LNCAP (cell line): ENCODE results near the gene LDLRAD3.

Experiments used
- TF ChIP-seq, protein P1 (sequence below): fragments of 450-650 bp; IDR thresholded peaks from 2 replicates; pipeline ENCODE4 v1.5.1; 2017; ENCODE audit warnings: mild to moderate bottlenecking

The LDLRAD3 gene

DNA sequence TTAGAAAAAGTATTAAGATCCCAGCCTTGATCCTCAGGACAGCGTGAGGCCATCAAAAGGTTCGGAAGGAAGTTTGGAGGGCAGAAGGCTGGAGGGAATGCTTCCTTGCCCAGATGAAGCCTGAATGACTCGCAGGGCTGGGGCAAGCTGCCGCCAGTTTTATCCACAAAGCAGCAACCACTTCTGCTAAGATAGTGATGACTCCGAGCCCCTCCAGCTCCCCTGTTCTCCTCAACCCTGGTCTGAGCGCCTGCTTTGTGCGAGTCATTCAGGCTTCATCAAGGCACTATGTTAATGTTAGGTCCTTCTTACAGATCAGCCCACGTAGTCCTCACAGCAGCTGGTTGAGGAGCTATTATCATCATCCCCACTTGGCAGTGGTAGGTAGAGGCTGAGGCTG lies 186.5 kb downstream of the LDLRAD3 start:
- TF ChIP-seq, protein P1, sequence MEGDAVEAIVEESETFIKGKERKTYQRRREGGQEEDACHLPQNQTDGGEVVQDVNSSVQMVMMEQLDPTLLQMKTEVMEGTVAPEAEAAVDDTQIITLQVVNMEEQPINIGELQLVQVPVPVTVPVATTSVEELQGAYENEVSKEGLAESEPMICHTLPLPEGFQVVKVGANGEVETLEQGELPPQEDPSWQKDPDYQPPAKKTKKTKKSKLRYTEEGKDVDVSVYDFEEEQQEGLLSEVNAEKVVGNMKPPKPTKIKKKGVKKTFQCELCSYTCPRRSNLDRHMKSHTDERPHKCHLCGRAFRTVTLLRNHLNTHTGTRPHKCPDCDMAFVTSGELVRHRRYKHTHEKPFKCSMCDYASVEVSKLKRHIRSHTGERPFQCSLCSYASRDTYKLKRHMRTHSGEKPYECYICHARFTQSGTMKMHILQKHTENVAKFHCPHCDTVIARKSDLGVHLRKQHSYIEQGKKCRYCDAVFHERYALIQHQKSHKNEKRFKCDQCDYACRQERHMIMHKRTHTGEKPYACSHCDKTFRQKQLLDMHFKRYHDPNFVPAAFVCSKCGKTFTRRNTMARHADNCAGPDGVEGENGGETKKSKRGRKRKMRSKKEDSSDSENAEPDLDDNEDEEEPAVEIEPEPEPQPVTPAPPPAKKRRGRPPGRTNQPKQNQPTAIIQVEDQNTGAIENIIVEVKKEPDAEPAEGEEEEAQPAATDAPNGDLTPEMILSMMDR, result no peak

DNA sequence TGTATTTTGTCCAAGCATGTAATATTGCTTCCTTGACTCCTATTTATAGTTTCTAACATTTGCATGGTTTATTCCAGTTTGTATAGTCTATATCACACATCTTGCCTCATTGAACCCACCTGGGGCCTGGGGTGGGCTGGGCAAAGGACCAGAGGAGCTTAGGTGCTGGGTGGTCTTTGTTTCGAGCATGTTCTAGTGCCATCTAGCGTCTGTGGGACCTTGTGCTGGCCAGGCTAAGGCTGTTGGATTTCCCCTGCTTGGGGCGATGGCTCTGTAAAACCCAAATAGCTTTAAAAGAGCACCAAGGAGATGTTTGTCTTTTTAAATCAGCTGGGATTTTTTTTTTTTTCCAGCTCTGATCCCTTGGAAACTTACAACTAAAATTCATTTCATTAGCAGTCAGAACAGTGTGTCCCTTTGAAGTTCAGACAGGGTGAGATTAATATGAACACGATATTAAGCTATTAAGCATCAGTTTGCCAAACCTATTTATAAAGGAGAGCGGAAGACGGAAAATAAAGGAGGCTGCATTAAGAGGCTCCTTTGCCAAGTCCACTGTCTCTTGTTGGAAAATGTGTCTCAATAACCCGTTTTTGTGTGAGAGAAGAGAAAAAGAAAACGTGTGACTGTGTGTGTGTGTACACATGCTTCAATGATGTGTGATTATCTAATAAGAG lies 188.0 kb downstream of the LDLRAD3 start:
- TF ChIP-seq, protein P1, result peak; percentile 51

DNA sequence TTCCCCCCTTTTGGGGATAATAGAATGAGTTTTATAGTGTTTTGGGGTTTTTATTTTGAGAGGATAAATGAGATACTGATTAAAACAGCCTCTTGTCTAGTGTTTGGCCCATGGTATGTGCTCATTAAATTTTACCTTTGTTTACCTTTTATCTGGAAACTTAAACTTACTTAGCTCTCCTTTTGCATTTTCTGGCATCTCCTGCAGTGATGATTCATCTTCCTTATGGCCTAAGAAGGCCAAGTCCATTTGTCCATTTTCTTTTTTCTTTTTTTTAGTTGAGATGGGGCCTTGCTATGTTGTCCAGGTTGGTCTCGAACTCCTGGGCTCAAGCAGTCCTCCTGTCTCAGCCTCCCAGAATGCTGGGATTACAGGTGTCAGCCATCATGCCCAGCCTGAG lies 189.1 kb downstream of the LDLRAD3 start:
- TF ChIP-seq, protein P1, result no peak

DNA sequence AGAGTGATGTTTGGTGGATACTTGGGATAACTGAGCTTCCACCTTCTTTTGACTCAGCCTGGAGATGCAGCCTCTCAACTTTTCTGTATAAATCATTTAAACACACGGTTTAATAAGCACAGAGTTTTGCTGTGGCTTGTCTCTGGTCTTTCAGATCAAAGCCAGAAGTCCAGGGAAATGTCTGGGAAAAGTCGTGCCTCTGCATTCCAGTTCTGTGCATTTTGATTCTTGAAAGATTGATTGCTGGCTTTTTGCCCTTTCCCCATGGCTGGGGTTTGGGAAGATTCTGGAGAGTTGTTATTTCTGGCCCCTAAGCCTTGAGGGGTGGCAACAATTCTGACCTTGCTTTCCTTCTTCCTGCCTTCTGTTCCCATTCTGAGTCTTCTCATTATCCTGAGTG lies 191.2 kb downstream of the LDLRAD3 start:
- TF ChIP-seq, protein P1, result no peak

DNA sequence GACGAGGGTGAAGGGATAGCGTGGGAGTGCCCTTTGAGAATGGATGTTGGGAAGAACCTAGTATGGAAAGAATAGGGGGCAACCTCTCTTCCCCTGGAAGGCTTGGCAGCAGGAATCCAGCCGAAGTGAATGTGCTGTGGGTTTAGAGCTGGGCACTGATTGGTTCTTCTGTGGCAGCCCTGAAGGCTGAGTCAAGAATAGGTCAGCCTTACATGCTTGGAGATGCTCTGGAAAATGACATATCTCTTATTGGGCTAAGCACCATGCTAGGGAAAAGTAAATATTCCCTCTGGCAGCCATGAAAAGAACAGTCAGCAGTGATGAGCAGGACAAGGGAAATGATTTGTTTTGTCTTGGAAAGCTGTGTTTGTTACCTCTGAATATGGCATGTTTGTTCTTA lies 195.9 kb downstream of the LDLRAD3 start:
- TF ChIP-seq, protein P1, result no peak

DNA sequence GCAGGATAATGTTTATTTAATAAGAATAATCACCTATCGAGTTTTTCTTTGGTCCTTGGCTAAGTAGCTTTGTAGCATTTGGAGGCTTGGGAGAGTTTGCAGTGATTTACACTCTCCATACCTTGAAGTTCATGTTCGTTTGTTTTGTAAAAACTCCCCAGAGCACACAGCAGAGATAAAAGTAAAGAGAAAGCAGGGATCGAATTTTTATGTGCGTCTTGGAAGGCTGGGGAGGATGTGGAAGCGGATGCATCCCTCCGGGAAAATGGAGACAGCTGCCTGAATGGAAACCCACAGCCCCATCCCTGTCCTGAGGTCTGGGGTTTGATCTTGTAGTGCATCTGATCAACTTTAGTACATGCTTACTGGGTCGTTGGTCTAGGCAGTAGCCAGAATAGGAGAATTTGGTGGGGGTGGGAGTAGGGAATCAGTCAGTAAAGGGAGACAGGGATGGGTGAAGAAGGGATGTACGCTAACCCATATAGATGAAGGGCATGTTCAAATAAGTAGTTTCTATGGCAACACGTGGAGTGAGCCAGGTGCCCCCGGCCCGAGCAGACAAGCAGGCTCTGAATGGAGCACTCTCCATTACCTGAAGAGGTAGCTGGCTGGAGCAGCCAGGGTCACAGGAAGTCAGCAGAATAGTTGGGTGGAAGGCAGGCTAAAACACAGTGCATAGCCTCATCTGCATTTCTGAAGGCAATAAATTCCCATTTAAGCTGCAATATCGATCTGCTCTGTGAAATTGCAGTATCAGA lies 197.5 kb downstream of the LDLRAD3 start:
- TF ChIP-seq, protein P1, result no peak

DNA sequence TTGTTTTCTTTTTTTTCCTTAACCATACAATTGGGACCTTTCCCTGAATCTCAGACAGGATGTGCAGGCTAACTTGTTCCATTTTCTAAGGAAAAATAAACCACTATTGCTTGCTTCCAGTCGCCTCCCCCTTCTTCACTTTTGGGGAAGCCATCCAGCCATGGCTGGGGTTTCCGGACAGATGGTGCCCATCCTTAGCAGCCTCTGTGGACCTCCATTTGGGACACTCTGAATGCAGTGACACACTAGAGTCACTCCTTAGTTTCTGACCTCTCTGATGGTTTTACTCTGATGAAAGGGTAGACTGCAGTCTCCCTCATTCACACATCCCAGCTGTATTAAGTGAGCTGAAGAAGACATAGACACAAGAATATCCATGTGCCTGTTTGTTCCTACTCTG lies 198.1 kb downstream of the LDLRAD3 start:
- TF ChIP-seq, protein P1, result no peak
